GM12873 (cell line): ENCODE measurements around the gene HSPA12A.

Source experiments
- CTCF ChIP-seq: IDR thresholded peaks from 2 replicates; pipeline ENCODE4 v1.5.1; 2012; ENCODE audit warnings: low read depth, mild to moderate bottlenecking, moderate library complexity, low read length, control low read depth; ENCODE audit not compliant: insufficient read depth; ENCODE audit errors: missing control alignments

The HSPA12A gene

DNA sequence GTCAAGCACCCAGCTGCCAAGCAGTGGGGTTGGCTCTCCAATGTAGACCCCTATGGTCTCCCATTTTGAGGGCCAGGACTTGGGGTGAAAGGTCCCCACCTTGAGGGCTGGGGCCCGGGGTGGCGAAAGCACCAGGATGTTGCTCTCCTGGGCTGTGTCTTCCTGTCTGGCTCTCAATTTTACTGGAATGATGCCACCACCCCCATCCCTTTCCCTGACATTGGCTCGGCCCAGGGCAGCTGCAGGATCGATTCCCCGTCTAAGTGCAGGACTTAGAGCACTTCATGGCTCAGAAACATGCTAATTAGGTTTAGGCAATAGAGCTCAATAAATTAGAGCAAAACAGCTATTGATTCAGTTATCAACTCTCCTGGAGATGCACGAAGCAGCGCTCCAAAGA lies 27.0 kb upstream of the HSPA12A start:
- TF ChIP-seq CTCF: no peak

DNA sequence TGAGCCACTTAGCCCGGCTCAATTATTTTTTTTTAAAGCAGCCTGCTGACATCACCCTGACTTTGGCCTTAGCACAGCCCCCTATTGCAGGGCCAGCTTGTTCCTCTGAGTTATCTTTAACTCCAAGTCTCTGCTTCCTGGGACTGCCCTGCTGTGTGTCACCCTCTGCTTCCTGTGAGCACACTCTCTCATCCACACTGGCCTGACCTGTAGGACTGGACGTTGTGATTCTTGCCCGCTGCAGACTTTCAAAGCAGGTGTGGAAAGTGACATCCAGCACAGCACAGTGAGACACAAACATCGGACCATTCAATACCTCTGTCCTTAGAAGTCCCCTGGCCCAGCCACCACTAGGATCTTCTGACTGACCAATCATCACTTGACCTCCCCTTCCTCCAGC lies 26.4 kb upstream of the HSPA12A start:
- TF ChIP-seq CTCF: no peak

DNA sequence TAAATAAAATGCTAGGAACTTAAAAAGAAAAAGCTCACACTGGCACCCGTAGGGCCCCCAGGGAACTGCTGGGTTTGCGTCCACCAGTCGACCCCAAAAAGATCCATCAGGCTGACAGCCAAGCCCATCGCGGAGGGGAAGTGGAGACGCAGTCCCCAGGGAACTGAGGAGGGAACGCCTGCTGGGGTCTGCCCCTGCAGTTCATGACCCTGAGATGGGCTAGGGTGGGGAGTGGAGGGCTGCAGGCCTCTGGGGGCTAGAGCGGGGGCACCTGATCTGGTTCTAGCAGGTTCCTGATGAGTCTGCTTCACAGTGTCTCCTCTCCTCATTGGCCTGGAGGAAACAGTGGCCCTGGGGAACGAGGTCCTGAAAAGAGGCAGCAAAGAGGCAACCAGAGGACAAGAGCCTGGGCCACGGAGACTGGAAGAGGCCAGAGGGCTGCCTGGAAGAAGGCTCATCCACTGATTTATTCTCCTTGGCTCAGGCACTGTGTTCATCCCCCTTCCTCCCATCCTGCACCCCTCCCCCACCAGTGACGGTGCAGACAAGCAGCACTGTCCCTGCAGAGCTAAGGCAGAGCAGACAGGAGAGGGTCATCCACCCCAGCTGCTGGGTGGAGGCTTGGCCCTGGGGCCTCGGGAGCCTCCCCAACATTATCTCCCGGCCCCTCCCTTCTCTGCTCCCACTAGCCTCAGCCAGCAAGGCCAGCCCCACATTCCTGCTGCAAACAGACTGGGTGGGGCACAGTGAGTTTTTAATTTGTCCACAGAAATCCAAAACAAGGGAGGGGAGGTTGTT lies 24.7 kb upstream of the HSPA12A start:
- TF ChIP-seq CTCF: no peak

DNA sequence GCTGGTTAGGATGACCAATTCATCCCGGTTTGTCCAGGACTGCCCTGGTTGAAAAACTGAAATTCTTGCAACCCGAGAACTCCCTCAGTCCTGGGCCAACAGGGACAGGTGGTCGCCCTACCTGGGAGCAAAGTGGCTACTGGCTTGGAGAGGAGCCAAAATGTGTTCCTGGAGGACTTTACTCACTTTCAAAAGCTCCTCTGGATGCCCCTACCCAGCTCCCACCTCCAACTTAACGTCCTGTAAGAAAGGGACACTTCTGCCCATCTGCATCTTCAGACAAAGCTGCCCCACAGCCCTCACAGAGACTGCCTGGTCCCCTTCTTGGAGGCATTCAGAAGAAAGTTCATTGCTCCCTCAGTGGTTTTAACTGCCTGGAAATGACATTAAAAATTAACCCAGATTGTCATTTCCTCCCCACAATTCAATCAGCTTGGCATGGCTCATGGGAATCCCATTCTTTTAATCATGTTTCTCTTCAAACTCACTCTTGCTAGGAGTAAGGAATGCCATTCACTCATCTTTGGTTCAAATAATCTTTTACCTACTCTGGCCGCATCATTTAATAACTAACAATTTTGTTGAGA lies 24.0 kb upstream of the HSPA12A start:
- TF ChIP-seq CTCF: no peak

- peak; percentile 63 for TF ChIP-seq CTCF
These were observed 23.3 kb upstream of the HSPA12A start for GRCh38 chr10:116765648-116766081.

DNA sequence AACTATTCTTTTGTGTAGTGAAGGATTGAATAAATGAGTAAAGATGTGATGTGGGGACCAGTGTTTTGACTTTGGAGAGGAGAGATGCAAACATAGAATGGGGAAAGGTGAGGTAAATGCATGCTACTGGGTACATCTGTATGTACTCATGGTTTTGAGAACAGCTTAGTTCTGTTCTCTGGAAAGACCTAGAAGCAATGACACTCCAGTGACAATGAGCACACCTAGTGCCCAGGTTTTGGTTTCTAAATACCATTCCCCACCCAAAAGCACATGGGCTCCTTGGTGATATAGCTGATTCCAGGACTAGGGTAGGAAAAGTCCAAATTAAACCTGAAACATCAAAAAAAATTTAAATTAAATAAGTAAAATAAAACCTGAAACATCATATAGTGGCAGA lies 22.6 kb upstream of the HSPA12A start:
- TF ChIP-seq CTCF: no peak

DNA sequence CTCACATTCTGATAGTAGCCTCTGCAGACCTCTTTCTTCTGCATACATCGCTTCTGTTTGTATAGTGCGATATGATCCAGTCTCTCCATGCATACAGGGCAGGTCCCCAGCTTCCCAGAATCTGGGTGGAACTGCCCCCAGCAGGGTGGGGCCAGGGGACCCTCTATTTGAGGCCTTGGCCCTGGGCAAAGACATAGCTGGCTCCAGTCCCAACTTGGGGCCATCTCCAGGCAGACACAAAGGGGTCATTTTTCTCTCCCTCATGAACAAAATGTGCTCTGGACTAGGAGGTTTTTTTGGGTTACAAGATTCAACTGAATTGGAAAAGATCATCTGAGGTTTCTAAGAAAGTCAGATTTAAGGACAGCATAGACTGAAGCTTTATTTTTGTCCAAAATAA lies 21.1 kb upstream of the HSPA12A start:
- no peak for TF ChIP-seq CTCF
